LoVo (cell line): Measurements from ENCODE around the gene RPS21.

ENCODE experiments used
- DNase-seq: peaks from one replicate; pipeline ENCODE4 v3.0.0-alpha.2; 2016; ENCODE audit warnings: low spot score

RPS21 gene

GRCh38 chr20:62426699-62427131 lies 39.8 kb downstream of the RPS21 start:
- no peak for DNase-seq

- DNase-seq, result peak; percentile 86
These were observed 40.5 kb downstream of the RPS21 start, which contains the start of gene RBBP8NL for GRCh38 chr20:62427172-62428001. TSS of gene RBBP8NL (minus strand) at chr20:62427539. CDS start at chr20:62419647, 7,892 bp downstream.

- DNase-seq, result no peak
These were observed 41.1 kb downstream of the RPS21 start for GRCh38 chr20:62428002-62428372.

GRCh38 chr20:62428396-62429295 lies 41.7 kb downstream of the RPS21 start:
- DNase-seq, result no peak

- DNase-seq, result no peak
These were observed 42.8 kb downstream of the RPS21 start for GRCh38 chr20:62429455-62430310.

- no peak for DNase-seq
These were observed 43.5 kb downstream of the RPS21 start for GRCh38 chr20:62430311-62430853.

- DNase-seq, result no peak
These were observed 44.1 kb downstream of the RPS21 start for GRCh38 chr20:62430866-62431447.

- DNase-seq, result no peak
These were observed 47.0 kb downstream of the RPS21 start for GRCh38 chr20:62433658-62434497.

GRCh38 chr20:62436692-62437091 lies 49.8 kb downstream of the RPS21 start:
- no peak for DNase-seq

GRCh38 chr20:62437496-62437895 lies 50.6 kb downstream of the RPS21 start:
- no peak for DNase-seq

GRCh38 chr20:62437927-62438326 lies 51.0 kb downstream of the RPS21 start:
- no peak for DNase-seq
